Neural progenitor cell (in vitro differentiated cells): ENCODE measurements around the gene TADA3. TPM values are rescaled to one million over a fixed set of nuclear protein-coding genes. Genes with fewer than 3 reads are reported as not detected.

ENCODE experiments used
- DNase-seq: peaks from one replicate; pipeline ENCODE4 v3.0.0-alpha.2; 2016; ENCODE audit warnings: low spot score
- H2AFZ ChIP-seq: fragments of 200-600 bp; sonication (generic); replicated peaks from 2 replicates; pipeline ENCODE4 v1.6.1; 2016; ENCODE audit warnings: antibody characterized with exemption
- H3F3A ChIP-seq: fragments of 200-600 bp; sonication (generic); 2 replicates; pipeline ENCODE4 v1.6.1; 2016; ENCODE audit warnings: antibody characterized with exemption, low read depth
- H3K27ac ChIP-seq: fragments of 200-600 bp; sonication (generic); 2 replicates; pipeline ENCODE4 v1.5.1; 2016; ENCODE audit warnings: mild to moderate bottlenecking
- H3K27me3 ChIP-seq: fragments of 200-600 bp; sonication (generic); 2 replicates; pipeline ENCODE4 v1.6.1; 2016; ENCODE audit warnings: mild to moderate bottlenecking, moderate library complexity
- H3K36me3 ChIP-seq: fragments of 200-600 bp; sonication (generic); 2 replicates; pipeline ENCODE4 v1.5.1; 2016
- H3K4me1 ChIP-seq: fragments of 200-600 bp; sonication (generic); 2 replicates; pipeline ENCODE4 v1.6.1; 2016; ENCODE audit warnings: mixed run types
- H3K4me2 ChIP-seq: fragments of 200-600 bp; sonication (generic); 2 replicates; pipeline ENCODE4 v1.6.1; 2016
- H3K4me3 ChIP-seq: fragments of 200-600 bp; sonication (generic); 2 replicates; pipeline ENCODE4 v1.5.1; 2016
- H3K79me2 ChIP-seq: fragments of 200-600 bp; sonication (generic); 2 replicates; pipeline ENCODE4 v1.6.1; 2016; ENCODE audit warnings: low read depth
- H3K9ac ChIP-seq: fragments of 200-600 bp; sonication (generic); 2 replicates; pipeline ENCODE4 v1.6.1; 2016
- H3K9me3 ChIP-seq: fragments of 200-600 bp; sonication (generic); 2 replicates; pipeline ENCODE4 v1.5.1; 2016; ENCODE audit warnings: low read depth
- H4K20me1 ChIP-seq: fragments of 200-600 bp; sonication (generic); 2 replicates; pipeline ENCODE4 v1.6.1; 2016; ENCODE audit warnings: low read depth
- H3K27ac Mint-ChIP-seq: 3 replicates; pipeline ENCODE4 v1.8.0; 2021; ENCODE audit warnings: mixed read lengths
- H3K27me3 Mint-ChIP-seq: 2 replicates; pipeline ENCODE4 v1.8.0; 2022; ENCODE audit warnings: low read depth, mild to moderate bottlenecking, inconsistent platforms, moderate library complexity, mixed read lengths; ENCODE audit not compliant: insufficient read depth
- H3K36me3 Mint-ChIP-seq: 3 replicates; pipeline ENCODE4 v1.8.0; 2021; ENCODE audit warnings: mixed read lengths
- H3K4me1 Mint-ChIP-seq: 3 replicates; pipeline ENCODE4 v1.8.0; 2021; ENCODE audit warnings: mixed read lengths
- H3K4me3 Mint-ChIP-seq: 3 replicates; pipeline ENCODE4 v1.8.0; 2021; ENCODE audit warnings: mild to moderate bottlenecking, moderate library complexity, mixed read lengths
- H3K9me3 Mint-ChIP-seq: 3 replicates; pipeline ENCODE4 v1.8.0; 2020; ENCODE audit warnings: mixed read lengths
- EZH2 ChIP-seq: fragments of 200-600 bp; sonication (generic); IDR thresholded peaks from 2 replicates; pipeline ENCODE4 v1.6.1; 2017; ENCODE audit warnings: antibody characterized with exemption, mild to moderate bottlenecking, moderate library complexity
- EZH2phosphoT487 ChIP-seq: fragments of 200-600 bp; sonication (generic); IDR thresholded peaks from 2 replicates; pipeline ENCODE4 v1.6.1; 2017; ENCODE audit warnings: antibody characterized with exemption
- total RNA-seq: library from RNA; depleted of rRNA; stranded (reverse); fragments of >200 nt; gene quantifications from 2 replicates; pipeline ENCODE4 v1.2.3, GENCODE V29; 2015; ENCODE audit warnings: low replicate concordance
- TF ChIP-seq, protein P1 (sequence below): fragments of 200-600 bp; sonication (generic); IDR thresholded peaks from 2 replicates; pipeline ENCODE4 v1.5.1; 2017; ENCODE audit warnings: antibody characterized with exemption, mild to moderate bottlenecking

Gene TADA3
- total RNA-seq, 1 donor from 2014 or later = 50.8 TPM

- Histone ChIP-seq H3K4me3 (no peak overlapping the region), H3F3A (peaks cover 14% of the 10 kb centered on the region), H3K27ac (no peak overlapping the region), H4K20me1 (no peaks in the 10 kb centered on the region), H2AFZ (no peak overlapping the region), H3K79me2 (no peaks in the 10 kb centered on the region), H3K4me1 (peaks cover 3% of the 10 kb centered on the region), H3K9me3 (no peaks in the 10 kb centered on the region), H3K4me2 (no peak overlapping the region), H3K36me3 (no peaks in the 10 kb centered on the region), H3K9ac (no peak overlapping the region), H3K27me3 (no peaks in the 10 kb centered on the region)
- Mint-ChIP-seq H3K27ac (no peak overlapping the region), H3K27me3 (peaks cover 5% of the 10 kb centered on the region), H3K9me3 (no peaks in the 10 kb centered on the region), H3K36me3 (peaks cover 29% of the 10 kb centered on the region), H3K4me3 (no peak overlapping the region), H3K4me1 (peaks cover 3% of the 10 kb centered on the region)
- no peak for TF ChIP-seq EZH2phosphoT487
- DNase-seq = no peak
Observed at GRCh38 chr3:9744162-9744561, 48.1 kb downstream of the TADA3 start.

DNA sequence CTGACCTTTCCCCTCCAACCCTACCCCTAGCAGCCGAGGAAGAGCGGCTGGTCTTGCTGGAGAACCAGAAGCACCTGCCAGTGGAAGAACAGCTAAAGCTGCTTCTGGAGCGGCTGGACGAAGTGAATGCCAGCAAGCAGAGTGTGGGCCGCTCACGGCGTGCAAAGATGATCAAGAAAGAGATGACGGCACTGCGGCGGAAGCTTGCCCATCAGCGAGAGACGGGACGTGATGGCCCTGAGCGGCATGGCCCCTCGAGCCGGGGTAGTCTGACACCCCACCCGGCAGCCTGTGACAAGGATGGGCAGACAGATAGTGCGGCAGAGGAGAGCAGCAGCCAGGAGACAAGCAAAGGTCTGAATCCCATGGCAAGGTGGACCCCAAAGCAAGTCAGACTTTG, 48.7 kb downstream of the TADA3 start:
- Histone ChIP-seq H3K9me3 (no peaks in the 10 kb centered on the region), H4K20me1 (no peaks in the 10 kb centered on the region), H3K4me3 (no peak overlapping the region), H2AFZ (no peak overlapping the region), H3K27ac (no peak overlapping the region), H3K9ac (no peak overlapping the region), H3K79me2 (no peaks in the 10 kb centered on the region), H3K4me1 (no peaks in the 10 kb centered on the region), H3K36me3 (no peaks in the 10 kb centered on the region), H3K27me3 (no peaks in the 10 kb centered on the region), H3F3A (peaks cover 8% of the 10 kb centered on the region), H3K4me2 (no peak overlapping the region)
- no peak for TF ChIP-seq EZH2
- TF ChIP-seq, protein P1, sequence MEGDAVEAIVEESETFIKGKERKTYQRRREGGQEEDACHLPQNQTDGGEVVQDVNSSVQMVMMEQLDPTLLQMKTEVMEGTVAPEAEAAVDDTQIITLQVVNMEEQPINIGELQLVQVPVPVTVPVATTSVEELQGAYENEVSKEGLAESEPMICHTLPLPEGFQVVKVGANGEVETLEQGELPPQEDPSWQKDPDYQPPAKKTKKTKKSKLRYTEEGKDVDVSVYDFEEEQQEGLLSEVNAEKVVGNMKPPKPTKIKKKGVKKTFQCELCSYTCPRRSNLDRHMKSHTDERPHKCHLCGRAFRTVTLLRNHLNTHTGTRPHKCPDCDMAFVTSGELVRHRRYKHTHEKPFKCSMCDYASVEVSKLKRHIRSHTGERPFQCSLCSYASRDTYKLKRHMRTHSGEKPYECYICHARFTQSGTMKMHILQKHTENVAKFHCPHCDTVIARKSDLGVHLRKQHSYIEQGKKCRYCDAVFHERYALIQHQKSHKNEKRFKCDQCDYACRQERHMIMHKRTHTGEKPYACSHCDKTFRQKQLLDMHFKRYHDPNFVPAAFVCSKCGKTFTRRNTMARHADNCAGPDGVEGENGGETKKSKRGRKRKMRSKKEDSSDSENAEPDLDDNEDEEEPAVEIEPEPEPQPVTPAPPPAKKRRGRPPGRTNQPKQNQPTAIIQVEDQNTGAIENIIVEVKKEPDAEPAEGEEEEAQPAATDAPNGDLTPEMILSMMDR = no peak
- no peak for TF ChIP-seq EZH2phosphoT487
- H3K4me3 Mint-ChIP-seq = no peak overlapping the region
- no peaks in the 10 kb centered on the region for H3K9me3 Mint-ChIP-seq
- H3K4me1 Mint-ChIP-seq = no peaks in the 10 kb centered on the region
- no peak for DNase-seq
- peaks cover 33% of the 10 kb centered on the region for H3K36me3 Mint-ChIP-seq
- H3K27me3 Mint-ChIP-seq = peaks cover 5% of the 10 kb centered on the region
- H3K27ac Mint-ChIP-seq = no peak overlapping the region

GRCh38 chr3:9742560-9742959, 49.7 kb downstream of the TADA3 start:
- no peak overlapping the region for H3K27ac Mint-ChIP-seq
- no peak overlapping the region for H3K4me3 Mint-ChIP-seq
- no peaks in the 10 kb centered on the region for H3F3A ChIP-seq
- no peak overlapping the region for H3K9ac ChIP-seq
- peaks cover 32% of the 10 kb centered on the region for H3K36me3 Mint-ChIP-seq
- H3K27me3 ChIP-seq = no peaks in the 10 kb centered on the region
- no peak overlapping the region for H3K4me2 ChIP-seq
- H3K4me1 Mint-ChIP-seq = no peaks in the 10 kb centered on the region
- no peaks in the 10 kb centered on the region for H3K4me1 ChIP-seq
- no peaks in the 10 kb centered on the region for H3K79me2 ChIP-seq
- no peaks in the 10 kb centered on the region for H3K36me3 ChIP-seq
- no peak for DNase-seq
- TF ChIP-seq EZH2 (no peak), EZH2phosphoT487 (no peak)
- TF ChIP-seq, protein P1 = no peak
- H3K4me3 ChIP-seq = no peak overlapping the region
- no peaks in the 10 kb centered on the region for H4K20me1 ChIP-seq
- H3K27me3 Mint-ChIP-seq = peaks cover 5% of the 10 kb centered on the region
- H2AFZ ChIP-seq = no peak overlapping the region
- H3K27ac ChIP-seq = no peak overlapping the region
- H3K9me3 ChIP-seq = no peaks in the 10 kb centered on the region
- H3K9me3 Mint-ChIP-seq = no peaks in the 10 kb centered on the region

DNA sequence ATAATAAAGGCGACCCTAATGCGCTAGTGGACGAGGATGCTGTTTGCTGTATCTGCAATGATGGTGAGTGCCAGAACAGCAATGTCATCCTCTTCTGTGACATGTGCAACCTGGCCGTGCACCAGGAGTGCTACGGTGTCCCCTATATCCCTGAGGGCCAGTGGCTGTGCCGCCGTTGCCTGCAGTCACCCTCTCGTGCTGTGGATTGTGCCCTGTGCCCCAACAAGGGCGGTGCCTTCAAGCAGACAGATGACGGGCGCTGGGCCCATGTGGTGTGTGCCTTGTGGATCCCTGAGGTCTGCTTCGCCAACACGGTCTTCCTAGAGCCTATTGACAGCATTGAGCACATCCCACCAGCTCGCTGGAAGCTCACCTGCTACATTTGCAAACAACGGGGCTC, 53.1 kb downstream of the TADA3 start:
- DNase-seq = no peak
- Histone ChIP-seq H4K20me1 (peaks cover 13% of the 10 kb centered on the region), H3K9ac (no peak overlapping the region), H3K27ac (no peak overlapping the region), H3K4me1 (no peaks in the 10 kb centered on the region), H3K4me2 (no peak overlapping the region), H3F3A (no peaks in the 10 kb centered on the region), H3K79me2 (peaks cover 6% of the 10 kb centered on the region), H3K9me3 (no peaks in the 10 kb centered on the region), H3K4me3 (no peak overlapping the region), H3K36me3 (no peaks in the 10 kb centered on the region), H2AFZ (no peak overlapping the region), H3K27me3 (no peaks in the 10 kb centered on the region)
- H3K36me3 Mint-ChIP-seq = peaks cover 24% of the 10 kb centered on the region
- no peak overlapping the region for H3K27ac Mint-ChIP-seq
- no peaks in the 10 kb centered on the region for H3K9me3 Mint-ChIP-seq
- peaks cover 7% of the 10 kb centered on the region for H3K27me3 Mint-ChIP-seq
- TF ChIP-seq EZH2phosphoT487 = no peak
- TF ChIP-seq, protein P1 = no peak
- no peak for TF ChIP-seq EZH2
- H3K4me3 Mint-ChIP-seq = no peak overlapping the region
- no peaks in the 10 kb centered on the region for H3K4me1 Mint-ChIP-seq
